NCI-H2107 treated with DMSO at 0.1 percent for 48 hours (cell line): ENCODE measurements around the gene PIK3C2G.

Source experiments
- DNase-seq: peaks from one replicate; lab custom pipeline; 2025; ENCODE audit not compliant: unreplicated experiment; lab: John Stamatoyannopoulos, UW

Gene PIK3C2G

DNA sequence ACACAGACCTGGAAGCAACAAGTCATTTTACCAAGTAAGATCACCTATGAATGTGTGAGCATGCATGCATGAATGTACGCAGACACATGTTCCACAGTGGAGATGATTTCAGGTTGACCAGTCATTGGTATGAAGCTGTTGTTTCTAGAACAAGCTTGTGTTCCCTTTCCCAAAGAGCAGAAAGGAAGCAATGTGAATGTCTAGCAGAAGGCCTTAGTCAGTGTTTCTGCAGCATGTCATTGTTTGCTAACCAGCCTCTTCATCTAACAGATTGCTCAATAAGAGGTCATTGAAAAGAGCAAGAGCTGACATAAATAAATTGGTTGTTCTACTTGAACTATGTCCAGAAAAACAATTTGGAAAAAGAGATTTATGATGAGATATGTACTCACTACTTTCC is 285.1 kb downstream of the PIK3C2G start:
- no peak for DNase-seq

DNA sequence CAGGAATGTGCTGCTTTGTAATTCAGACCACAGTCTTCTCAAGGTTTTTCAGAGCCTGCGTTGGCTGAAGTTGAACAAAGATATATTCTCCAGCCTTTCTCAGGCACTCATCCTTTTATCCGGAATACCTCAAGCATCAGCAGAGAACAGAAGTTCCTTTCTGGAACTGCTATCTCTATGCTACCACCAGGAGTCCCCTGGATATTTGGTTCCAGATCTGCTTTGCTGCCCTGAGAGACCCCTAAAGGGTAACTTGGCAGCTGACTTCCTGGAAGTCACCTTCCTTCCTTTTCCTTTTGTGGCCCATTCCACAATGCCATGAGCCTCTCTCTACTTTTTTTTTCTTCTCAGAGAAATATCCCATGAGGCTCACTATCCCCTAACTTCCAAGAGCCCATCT is 288.3 kb downstream of the PIK3C2G start:
- DNase-seq: no peak

DNA sequence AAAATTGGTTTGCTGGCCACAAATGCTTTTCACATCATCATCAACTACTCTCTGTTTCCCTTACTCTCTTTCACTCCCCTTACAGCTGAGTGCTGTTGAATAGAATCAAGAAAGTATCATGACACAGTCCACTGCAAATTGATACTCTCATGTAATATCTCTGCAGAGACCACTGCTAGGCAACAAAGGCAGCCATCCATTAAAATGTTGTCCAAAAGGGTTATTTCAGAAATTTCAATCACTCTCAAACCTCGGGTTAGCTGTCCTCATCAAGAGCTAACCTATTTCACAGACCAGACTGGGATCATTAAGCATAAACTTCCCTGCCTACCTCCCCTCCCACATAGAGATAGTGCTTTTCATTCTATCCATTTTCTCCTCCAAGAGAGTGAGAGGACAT is 289.8 kb downstream of the PIK3C2G start:
- DNase-seq: no peak

DNA sequence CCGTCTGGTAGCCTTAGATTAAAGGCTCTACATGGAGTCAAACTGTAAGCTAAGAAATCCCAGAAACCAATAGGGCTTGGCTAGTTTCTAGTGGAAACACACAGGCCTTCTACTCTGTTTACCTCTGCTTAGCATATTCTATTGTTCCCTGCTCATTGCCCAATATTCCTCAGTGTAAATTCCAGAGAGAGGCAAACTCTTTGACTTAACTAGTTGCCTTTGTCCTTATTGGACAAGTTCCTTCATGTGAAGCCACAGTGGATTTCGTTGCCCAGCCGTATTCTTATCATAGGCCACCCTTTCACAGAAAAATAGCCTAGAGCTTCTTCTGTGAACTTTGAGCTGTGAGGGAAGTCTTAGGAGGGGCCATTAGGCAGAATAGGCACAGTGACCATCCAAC is 290.4 kb downstream of the PIK3C2G start:
- DNase-seq: no peak

DNA sequence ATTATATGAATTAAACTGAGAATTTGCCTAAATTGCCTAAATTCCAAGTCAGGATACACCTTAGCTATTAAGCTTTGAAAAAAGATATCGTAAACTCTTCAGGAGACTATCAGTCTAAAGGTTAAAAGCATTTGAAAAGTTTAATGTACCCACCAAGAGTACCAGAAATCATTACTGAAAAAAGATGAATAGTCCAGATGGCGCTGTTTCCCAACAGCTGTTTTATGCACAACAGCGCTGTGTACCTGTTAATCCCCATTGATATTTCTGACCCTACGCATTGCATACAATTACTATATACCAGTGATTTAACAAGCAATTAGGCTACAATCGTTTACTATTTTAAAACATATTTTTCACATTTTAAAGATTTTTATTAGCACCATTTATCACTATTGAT is 291.5 kb downstream of the PIK3C2G start:
- DNase-seq: no peak

DNA sequence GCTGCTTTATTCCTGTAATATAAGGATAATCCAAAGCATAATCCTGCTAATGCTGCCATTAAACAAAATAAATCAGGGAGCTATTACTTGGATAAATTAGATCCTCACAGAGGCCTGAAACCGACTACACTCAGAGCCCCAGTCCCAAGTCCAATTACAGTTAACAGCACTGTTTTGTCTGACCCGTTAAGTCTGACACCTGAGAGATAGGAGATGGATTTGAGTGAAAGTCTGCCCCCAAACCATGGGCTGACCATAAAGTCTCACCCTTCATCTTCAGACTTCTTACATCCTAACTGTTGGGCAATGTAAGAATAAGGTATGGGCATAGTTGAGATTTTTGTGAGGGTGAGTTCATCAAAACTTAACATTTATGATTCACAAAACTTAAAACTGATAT is 294.8 kb downstream of the PIK3C2G start:
- no peak for DNase-seq

DNA sequence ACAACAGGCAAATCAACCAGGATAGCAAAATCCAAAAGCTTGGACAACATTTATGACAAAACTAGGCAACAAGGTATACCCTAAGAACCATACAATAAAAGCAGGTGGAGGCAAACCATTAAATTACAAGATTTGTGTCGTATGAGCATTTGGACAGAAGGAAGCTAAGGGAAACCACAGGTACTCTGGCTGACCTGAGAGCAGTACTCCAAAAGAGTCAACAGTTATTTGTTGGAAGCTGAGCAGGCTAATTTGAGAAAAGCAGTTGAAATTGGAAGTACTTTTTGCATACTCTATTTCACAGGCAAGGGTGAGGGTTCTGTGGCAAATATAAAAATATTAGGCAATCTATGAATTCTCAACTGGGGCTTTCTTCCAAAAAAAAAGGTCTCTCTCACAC is 297.9 kb downstream of the PIK3C2G start:
- DNase-seq: no peak

DNA sequence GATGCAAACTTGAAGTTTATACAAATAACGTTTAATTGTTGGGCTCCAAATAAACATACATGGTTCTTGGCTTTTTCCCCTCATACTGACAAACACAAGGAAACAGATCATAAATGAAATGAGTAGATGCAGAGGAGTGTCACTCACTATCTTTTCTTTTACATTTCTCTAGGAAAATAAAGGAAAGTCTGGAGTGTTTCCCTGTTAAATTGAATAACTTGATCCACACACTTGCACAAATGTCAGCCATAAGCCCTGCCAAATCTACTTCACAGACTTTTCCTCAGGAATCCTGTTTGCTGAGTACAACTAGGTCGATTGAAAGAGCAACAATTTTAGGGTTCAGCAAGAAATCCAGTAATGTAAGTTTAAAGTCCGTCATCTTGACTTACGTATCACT is 301.2 kb downstream of the PIK3C2G start:
- no peak for DNase-seq

DNA sequence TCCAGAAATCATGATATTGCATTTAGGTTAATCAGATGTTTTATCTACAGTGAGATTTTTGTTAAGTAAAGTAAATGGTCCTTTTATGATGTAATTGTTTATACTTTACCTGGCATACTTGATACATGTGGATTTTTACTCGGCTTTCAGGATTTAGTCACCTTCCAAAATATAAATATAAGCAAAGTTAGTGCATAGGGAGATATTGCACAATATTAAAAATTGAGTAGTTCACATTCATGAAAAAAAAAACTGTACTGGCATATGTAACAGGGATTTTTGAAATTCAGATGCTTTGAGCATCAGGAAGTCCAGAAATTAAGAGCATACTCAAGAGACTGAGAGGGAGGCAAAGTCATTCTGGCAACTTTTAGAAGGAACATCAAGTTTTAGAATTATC is 303.0 kb downstream of the PIK3C2G start:
- no peak for DNase-seq

DNA sequence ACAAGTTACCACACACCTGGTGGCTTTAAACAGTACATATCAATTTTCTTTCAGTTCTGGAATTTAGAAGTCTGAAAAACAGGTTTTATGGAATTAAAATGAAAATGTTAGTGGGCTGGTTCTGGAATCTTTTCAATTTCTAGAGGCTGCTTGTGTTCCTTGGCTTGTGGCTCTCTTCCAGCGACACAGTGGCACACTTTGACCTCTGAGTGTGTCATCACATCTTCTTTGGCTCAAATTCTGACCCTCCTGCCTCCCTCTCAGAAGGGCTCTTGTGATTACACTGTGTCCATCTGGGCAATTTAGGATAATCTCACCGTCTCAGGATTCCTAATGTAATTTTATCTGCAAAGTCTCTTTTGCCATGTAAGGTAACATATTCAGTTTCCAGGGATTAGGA is 306.5 kb downstream of the PIK3C2G start:
- no peak for DNase-seq

DNA sequence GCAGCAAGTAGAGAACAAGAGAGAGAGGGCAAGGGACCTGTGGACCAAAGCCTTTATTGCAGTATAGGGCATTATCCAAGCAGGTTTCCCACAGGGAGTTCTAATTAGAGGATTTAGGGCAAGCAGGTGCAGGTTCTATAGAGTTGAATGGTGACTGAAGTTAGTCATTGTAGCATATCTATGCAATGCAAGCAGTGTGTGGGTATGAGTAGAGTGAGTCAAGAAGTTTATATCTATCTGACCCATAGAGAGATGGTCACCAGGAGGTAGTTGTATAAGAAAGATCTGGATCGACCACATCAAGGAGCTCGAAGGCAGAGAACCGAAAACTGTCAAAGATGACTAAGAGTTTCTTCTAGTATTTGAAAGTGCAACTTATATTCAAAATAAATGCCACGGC is 309.2 kb downstream of the PIK3C2G start:
- DNase-seq: no peak

DNA sequence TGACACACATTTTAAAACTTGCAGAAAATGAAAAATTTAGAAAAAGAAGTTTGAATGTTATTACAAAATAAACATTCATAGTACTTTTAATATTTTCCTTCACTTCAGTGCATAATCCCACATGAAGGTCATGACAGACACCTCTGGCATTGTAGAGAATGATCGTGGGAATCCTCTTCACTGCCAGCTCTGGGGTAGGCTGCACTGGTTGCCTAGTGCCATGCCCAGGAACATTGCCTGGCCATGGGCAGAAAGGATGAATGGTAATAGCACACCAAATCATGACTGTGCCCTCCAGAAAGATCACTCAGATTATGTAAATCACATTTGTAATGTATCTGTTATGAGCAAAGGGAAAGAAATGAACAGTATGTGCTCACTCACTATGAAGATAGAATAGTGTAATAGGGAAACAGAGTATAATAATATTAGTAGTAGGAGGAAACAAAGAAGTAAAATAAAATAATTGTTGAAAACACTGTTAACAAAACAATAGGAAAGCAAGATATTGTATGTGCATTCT is 314.8 kb downstream of the PIK3C2G start:
- DNase-seq: no peak

DNA sequence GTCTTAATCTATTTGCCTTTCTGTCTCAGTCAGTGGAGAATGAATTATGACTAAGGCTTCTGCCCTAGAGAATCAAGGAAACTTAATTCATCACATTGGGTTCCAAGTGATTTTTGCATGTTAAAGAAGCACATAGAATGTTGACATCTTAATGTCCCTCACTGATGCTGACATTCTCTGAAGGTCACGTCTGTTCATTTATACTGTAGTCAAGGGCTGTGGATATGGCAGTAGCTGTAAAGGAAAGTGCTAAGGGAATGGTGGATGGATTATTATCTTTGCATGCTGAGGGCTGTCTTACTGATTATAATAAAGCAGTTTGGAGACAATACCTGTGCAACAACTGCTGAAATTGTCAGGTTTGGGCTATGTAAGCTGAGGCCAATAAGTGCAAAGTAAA is 315.3 kb downstream of the PIK3C2G start:
- DNase-seq: no peak

DNA sequence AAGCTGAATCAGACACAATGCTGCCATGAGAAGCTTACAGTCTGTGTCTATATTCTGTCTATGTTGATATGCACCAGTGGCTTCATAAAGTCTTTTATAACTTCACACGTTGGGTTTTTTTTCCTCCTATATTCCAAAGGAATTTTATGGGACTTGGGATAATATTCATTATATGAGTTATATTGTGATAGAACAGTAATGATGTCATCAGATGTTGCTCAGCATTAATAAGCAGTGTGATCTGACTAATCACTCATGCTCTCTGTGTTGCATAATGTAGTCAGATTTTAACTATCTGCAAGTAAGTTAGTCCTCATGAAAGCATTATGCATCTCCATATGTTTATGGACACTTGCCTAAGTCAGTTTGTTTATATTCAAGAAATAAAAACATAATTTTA is 316.9 kb downstream of the PIK3C2G start:
- DNase-seq: no peak

DNA sequence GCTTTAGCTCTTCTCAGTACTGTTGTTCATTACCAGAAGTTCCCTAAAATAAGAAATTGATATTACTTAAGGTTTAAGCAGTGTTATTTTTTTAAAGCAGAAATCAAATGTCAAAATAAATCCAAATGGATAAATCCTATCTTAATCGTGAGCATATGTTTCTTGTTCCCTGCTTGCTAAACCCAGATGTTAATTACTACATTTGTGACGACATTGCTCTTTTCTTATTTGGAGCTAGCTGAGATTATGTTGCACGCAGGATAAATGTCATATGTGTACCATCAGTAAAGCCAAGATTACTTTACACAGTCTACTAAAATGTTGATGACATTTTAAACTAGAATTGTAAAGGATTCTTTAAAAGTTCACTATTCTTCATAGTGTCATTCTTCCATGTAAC is 319.0 kb downstream of the PIK3C2G start:
- DNase-seq: no peak

DNA sequence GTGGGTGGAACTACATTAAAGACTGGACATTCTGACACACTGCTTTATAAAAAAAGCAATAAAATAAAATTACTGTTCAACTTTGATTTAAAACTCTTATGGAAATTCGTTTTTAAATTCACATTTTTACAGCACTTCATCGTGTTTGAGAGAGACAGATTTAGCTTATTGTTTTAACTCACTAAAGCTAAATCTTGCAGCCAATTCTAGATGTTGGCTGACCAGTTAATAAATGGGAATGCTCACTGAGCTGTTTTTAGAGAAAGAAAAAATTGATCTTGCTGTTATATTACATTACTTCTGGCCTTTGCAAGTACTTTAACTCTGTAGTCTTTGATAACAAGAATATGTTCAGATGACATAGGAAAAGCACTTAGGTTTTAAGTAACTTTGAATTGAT is 319.4 kb downstream of the PIK3C2G start:
- no peak for DNase-seq

DNA sequence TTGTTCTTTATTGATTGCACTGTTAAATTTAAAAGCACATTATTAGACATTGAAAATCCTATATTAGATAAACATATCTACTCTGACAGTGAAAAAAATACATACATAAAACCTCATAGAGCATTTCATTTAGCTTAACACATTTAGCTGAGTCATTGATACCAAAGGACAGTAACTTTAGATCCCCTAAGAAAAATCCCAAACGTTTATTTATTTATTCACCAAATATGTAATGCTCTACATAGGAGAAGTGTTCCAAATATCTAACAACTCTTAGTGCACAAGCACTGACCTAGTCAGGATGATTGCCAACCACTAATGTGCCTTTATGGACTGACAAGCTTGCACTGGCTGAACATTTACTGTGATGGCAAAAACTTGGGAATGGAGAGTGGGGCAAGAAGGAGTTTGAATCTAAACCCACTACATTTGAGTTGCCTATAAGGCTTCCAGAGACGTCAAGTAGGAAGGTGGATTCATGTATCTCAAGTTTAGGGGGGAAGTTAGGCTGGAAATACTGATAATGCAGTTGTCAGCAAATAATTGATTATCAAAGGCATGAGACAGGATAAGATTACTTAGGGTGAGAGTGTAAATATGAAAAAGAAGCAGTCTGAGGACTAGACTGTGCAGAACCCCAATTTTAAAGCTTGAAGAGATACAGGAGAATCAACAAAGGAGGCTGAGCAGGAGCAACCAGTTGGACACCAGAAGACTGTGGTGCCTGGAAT is 320.1 kb downstream of the PIK3C2G start:
- no peak for DNase-seq

DNA sequence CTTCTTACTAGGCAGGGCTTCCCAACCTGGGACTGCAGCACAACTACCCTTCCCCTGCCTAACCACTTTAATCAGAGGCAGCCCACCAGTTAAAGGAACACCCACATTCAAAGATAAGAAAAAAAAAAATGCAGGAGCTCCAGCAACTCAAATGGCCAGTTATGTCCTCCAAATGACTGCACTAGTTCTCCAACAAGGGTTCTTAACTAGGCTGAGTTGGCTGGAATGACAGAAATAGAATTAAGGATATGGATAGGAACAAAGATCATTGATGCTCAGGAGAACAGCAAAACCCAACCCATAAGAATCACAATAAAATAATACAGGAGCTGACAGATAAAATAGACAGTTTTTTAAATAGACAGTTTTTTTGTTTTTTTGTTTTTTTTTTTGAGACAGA is 322.3 kb downstream of the PIK3C2G start:
- DNase-seq: no peak

DNA sequence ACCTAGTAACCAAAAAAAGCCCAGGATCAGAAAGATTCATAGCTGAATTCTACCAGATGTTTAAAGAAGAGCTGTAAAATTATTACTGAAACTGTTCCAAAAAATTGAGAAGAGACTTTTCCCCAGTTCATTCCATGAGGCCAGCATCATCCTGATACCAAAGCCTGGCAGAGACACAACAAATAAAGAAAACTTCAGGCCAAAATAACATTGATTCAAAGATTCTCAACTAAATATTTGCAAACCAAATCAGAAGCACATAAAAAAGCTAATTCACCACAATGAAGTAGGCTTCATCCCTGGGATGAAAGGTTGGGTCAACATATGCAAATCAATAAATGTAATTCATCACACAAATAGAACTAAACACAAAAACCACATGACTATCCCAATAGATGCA is 325.3 kb downstream of the PIK3C2G start:
- DNase-seq: no peak

DNA sequence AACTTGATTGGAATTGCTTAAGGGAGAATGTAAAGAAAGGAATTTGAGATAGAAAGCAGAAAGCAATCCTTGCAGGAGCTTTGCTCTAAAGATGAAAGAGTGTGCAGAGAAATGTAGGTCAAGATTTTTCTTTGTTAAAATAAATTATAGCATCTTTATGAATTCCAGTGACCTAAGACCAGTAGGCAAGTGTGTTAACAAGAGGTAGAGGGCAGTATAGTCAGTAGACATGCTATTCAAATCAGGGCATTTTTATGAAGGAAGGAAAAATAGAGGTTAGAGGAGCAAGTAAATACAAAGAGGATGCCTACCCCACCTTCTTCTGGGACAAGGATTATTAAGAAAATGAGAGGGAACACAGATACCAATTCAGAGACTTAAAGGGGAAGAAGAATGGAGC is 328.0 kb downstream of the PIK3C2G start:
- no peak for DNase-seq

DNA sequence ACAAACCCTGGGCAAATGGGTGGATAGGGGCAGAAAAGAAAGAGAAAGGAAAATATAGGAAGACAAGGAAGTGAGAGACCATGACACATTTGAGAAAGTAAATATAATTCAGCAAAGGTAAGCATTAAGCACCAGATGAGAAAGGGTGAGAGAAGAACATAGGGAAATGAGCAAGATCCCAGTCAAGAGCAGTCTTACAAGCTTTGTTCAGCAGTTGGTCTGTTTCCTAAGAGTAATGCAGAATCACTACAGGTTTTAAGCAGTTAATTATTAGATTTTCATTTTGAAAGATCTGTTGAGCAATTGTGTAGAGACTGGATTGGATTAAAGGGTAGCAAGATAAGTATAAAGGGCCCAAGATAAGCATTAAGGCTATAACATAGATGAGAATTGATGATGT is 330.2 kb downstream of the PIK3C2G start:
- no peak for DNase-seq

DNA sequence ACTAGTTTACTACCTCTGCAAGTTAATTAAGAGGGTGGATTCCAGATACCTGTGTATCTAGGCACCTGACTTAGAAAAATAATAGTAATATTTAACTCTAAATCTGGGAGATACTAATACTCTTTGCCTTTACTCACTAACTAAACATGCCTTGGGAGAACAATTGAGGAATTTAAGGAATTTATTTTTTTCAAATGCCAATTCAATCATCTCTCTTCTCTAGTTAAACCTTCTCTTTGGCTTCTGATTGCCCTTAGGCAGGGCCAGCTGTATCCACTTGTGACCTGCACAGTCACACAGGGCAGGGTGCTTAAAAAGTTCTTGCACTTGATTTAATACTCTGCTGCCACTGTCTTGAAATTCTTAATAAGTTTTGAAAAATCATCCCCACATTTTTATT is 334.1 kb downstream of the PIK3C2G start:
- DNase-seq: no peak

DNA sequence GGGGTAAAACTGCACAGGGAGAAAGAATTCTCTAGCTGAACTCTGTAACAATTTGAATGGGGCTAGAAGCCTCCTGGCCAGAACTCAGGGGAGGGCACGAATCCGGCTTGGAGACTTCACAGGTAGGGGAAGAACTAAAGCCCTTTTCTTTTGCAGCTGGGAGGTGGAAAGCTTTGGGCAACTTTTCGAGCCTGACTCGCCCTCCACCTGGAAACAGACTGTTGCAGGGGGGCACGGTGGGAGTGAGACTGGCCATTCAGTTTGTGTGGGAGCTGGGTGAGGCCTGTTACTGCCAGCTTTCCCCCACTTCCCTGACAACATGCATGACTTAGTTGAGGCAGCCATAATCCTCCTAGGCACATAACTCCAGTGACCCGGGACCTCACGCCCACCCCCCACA is 340.6 kb downstream of the PIK3C2G start:
- DNase-seq: no peak
